Astrocyte of the spinal cord (primary cell): ENCODE results near the gene LRRC70.
"Not testable (repeated sequence)": the region's sequence is repeated elsewhere in the genome, so short reads cannot be mapped to it uniquely, and the experiment has no call there.

Experiments
- DNase-seq: peaks from one replicate; pipeline ENCODE4 v3.0.0; 2011; ENCODE audit warnings: low read depth, low spot score
- H3K4me3 ChIP-seq: 2 replicates; pipeline ENCODE4 v1.5.1; 2011; ENCODE audit warnings: low read depth, mild to moderate bottlenecking, low read length, moderate library complexity
- CTCF ChIP-seq: IDR thresholded peaks from 2 replicates; pipeline ENCODE4 v1.5.1; 2012; ENCODE audit warnings: low read depth, mild to moderate bottlenecking, low read length, inconsistent platforms
- in situ Hi-C: cut with HindIII; loops from 2 replicates; pipeline ENCODE4 v1.10.0; 2017; ENCODE audit warnings: low sequenced_read_pairs

The LRRC70 gene

GRCh38 chr5:62561896-62562295 is 16.7 kb upstream of the LRRC70 start:
- TF ChIP-seq CTCF = no peak
- in situ Hi-C loops = no loop called here
- no peak for DNase-seq
- H3K4me3 ChIP-seq = no peak overlapping the region

DNA sequence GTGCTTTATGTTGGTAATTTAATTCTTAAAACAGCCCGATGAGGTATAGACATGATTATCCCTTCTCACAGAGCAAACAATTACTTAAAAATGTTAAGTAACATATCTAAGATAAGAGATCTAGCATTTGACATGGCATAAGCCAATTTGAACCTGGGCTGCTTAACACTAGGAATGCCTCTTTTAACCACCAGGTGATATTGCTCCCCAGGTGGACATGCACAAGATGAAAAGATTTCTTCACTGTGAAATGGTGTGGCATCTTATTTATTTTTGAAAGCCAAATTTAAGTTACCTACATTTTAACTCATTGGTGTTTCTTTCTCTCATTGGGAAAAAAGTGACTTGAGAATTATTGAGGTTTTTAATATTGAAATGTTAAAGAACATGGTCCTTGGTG is 15.8 kb upstream of the LRRC70 start:
- no peak for TF ChIP-seq CTCF
- no peak overlapping the region for H3K4me3 ChIP-seq
- no peak for DNase-seq
- in situ Hi-C loops = no loop called here

GRCh38 chr5:62564101-62564500 is 14.5 kb upstream of the LRRC70 start:
- TF ChIP-seq CTCF = no peak
- DNase-seq = no peak
- in situ Hi-C loops = no loop called here
- H3K4me3 ChIP-seq = no peak overlapping the region

GRCh38 chr5:62565740-62566139 is 12.9 kb upstream of the LRRC70 start:
- in situ Hi-C loops, H3K4me3 ChIP-seq, DNase-seq: not testable (repeated sequence)

DNA sequence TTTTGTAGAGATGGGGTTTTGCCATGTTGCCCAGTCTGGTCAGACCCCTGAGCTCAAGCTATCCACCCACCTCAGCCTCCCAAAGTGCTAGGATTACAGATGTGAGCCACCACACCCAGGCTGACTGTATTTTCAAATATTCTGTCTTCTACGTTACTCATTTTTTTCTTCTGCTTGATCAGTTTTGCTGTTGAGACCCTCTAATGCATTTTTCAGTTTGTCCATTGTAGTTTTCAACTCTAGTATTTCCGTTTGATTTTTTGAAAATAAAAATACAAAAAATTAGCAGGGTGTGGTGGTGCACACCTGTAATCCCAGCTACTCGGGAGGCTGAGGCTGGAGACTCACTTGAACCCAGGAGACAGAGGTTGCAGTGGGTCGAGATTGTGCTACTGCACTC is 10.5 kb upstream of the LRRC70 start:
- no peak overlapping the region for H3K4me3 ChIP-seq
- DNase-seq = no peak
- in situ Hi-C loops = no loop called here
- TF ChIP-seq CTCF = no peak

DNA sequence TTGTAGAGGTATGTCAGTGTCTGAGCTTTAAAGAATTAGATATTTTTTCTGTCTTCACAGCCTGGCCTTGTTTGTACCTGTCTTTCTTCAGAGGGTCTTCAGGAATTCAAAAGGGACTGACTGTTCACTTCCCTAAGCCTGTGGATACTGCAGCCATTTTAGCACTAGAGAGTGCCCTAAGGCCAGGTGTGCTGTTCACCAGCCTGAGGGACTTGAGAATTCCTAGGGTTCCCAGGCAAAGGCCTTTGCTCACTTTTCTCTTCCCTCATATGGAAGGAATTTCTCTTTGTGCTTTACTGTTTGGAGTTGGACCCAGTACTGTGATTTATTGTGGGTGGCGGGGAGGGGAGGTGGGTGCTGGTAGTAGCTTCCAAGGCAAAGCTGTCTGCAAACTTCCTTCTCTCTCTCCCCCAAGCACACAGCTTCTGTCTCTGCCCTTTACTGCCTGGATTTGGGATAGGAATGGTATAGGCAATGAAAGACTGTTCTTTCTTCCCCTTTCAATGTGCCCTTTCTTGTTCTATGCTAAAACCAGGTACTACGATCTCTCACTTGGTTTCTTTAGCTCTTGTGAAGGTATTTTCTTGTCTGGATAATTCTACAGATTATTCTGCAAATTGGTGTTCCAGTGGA is 9.7 kb upstream of the LRRC70 start:
- in situ Hi-C loops = no loop called here
- no peak for DNase-seq
- no peak overlapping the region for H3K4me3 ChIP-seq
- TF ChIP-seq CTCF = no peak

- no peak for TF ChIP-seq CTCF
- in situ Hi-C loops = no loop called here
- DNase-seq = peak; percentile 12
- H3K4me3 ChIP-seq = no peak overlapping the region
These were observed 9.1 kb upstream of the LRRC70 start for GRCh38 chr5:62569470-62569869.
